ENCODE results near the gene CCDC116.

- TF ChIP-seq CTCF (IDR thresholded peaks at IDR 0.05; ENCODE audit: low read depth, low read length) (no peak), EZH2phosphoT487 (IDR thresholded peaks at IDR 0.05; ENCODE audit: low read depth) (no peak)
Observed at GRCh38 chr22:21632931-21633330, 371 bp downstream of the CCDC116 start.
